Esophagus (tissue), 2 donors: ENCODE data around the gene GRXCR1. TPM values are rescaled to one million over a fixed set of nuclear protein-coding genes. Genes with fewer than 3 reads are reported as not detected.

Experiments
- H3K27ac ChIP-seq, 2 donors: one replicate each; pipeline ENCODE4 v1.5.1; 2013; ENCODE audit warnings: low read depth in 2 of 2, mild to moderate bottlenecking in 2 of 2, inconsistent platforms in 1 of 2, low read length in 1 of 2, moderate library complexity in 1 of 2
- H3K27me3 ChIP-seq, 2 donors: one replicate each; pipeline ENCODE4 v1.6.1; 2013; ENCODE audit warnings: low read length in 2 of 2, control low read depth in 1 of 2, mild to moderate bottlenecking in 1 of 2; ENCODE audit not compliant: insufficient read depth in 2 of 2, control insufficient read depth in 1 of 2
- H3K36me3 ChIP-seq, 2 donors: one replicate each; pipeline ENCODE4 v1.6.1; 2013; ENCODE audit warnings: low read length in 1 of 2; ENCODE audit not compliant: control insufficient read depth in 2 of 2, insufficient read depth in 2 of 2
- H3K4me1 ChIP-seq, 2 donors: one replicate each; pipeline ENCODE4 v1.6.1; 2013; ENCODE audit warnings: low read length in 1 of 2; ENCODE audit not compliant: control insufficient read depth in 2 of 2, insufficient read depth in 2 of 2
- H3K4me3 ChIP-seq, 2 donors: one replicate each; pipeline ENCODE4 v1.5.1; 2013; ENCODE audit warnings: low read length in 2 of 2, mild to moderate bottlenecking in 2 of 2, low read depth in 1 of 2, moderate library complexity in 1 of 2
- H3K9me3 ChIP-seq, 2 donors: one replicate each; pipeline ENCODE4 v1.6.1; 2013; ENCODE audit warnings: mild to moderate bottlenecking in 2 of 2, low read depth in 1 of 2, low read length in 1 of 2, moderate library complexity in 1 of 2; ENCODE audit not compliant: control insufficient read depth in 2 of 2, insufficient read depth in 1 of 2
- WGBS, 2 donors: extraction: QIAGEN DNeasy Blood & Tissue Kit; methylation state at CpG; one replicate each; pipeline ENCODE4 v1.1.7; 2013; 5-methylcytosine and 5-hydroxymethylcytosine counted together
- polyA plus RNA-seq, 2 donors: library from polyadenylated mRNA; stranded (reverse); fragments of 200-250 nt; gene quantifications; one replicate each; pipeline ENCODE4 v1.2.3, GENCODE V29; 2013
- donor health status: healthy with polysubstance abuse.
- donor health status: Bipolar disorder and iron deficiency.

GRXCR1 gene
- polyA plus RNA-seq, 2 donors, result not detected

GRCh38 chr4:42923431-42923830 lies 30.9 kb downstream of the GRXCR1 start:
- Histone ChIP-seq H3K27ac (no peak overlapping the region), H3K4me1 (no peaks in the 10 kb centered on the region), H3K9me3 (no peaks in the 10 kb centered on the region), H3K4me3 (no peak overlapping the region), H3K36me3 (no peaks in the 10 kb centered on the region), H3K27me3 (no peaks in the 10 kb centered on the region)

GRCh38 chr4:42925921-42926320 lies 33.4 kb downstream of the GRXCR1 start:
- Histone ChIP-seq H3K4me3 (no peak overlapping the region), H3K4me1 (no peaks in the 10 kb centered on the region), H3K27me3 (no peaks in the 10 kb centered on the region), H3K36me3 (no peaks in the 10 kb centered on the region), H3K9me3 (no peaks in the 10 kb centered on the region), H3K27ac (no peak overlapping the region)
- WGBS, 2 donors, result 52 to 55% methylated on average over 3 of the region's 3 CpGs

- no peaks in the 10 kb centered on the region for H3K27me3 ChIP-seq
- H3K4me1 ChIP-seq, result no peaks in the 10 kb centered on the region
- WGBS, 2 donors, result 49 to 56% methylated on average over 3 of the region's 3 CpGs
- H3K9me3 ChIP-seq, result no peaks in the 10 kb centered on the region
- no peak overlapping the region for H3K27ac ChIP-seq
- H3K36me3 ChIP-seq, result no peaks in the 10 kb centered on the region
- H3K4me3 ChIP-seq, result no peak overlapping the region
Measured at GRCh38 chr4:42927946-42928345, 35.4 kb downstream of the GRXCR1 start.

GRCh38 chr4:42928582-42928981 lies 36.1 kb downstream of the GRXCR1 start:
- H3K4me1 ChIP-seq, result no peaks in the 10 kb centered on the region
- no peaks in the 10 kb centered on the region for H3K27me3 ChIP-seq
- no peaks in the 10 kb centered on the region for H3K36me3 ChIP-seq
- H3K4me3 ChIP-seq, result no peak overlapping the region
- no peaks in the 10 kb centered on the region for H3K9me3 ChIP-seq
- H3K27ac ChIP-seq, result no peak overlapping the region

- no peaks in the 10 kb centered on the region for H3K36me3 ChIP-seq
- no peak overlapping the region for H3K4me3 ChIP-seq
- H3K4me1 ChIP-seq, result no peaks in the 10 kb centered on the region
- 59 to 71% methylated on average over 1 of the region's 1 CpG for WGBS, 2 donors
- no peak overlapping the region for H3K27ac ChIP-seq
- H3K27me3 ChIP-seq, result no peaks in the 10 kb centered on the region
- no peaks in the 10 kb centered on the region for H3K9me3 ChIP-seq
Measured at GRCh38 chr4:42942216-42942615, 49.7 kb downstream of the GRXCR1 start.

GRCh38 chr4:42945874-42946273 lies 53.4 kb downstream of the GRXCR1 start:
- H3K36me3 ChIP-seq, result no peaks in the 10 kb centered on the region
- 79 to 88% methylated on average over 2 of the region's 2 CpGs for WGBS, 2 donors
- no peaks in the 10 kb centered on the region for H3K4me1 ChIP-seq
- no peak overlapping the region for H3K4me3 ChIP-seq
- H3K9me3 ChIP-seq, result no peaks in the 10 kb centered on the region
- H3K27me3 ChIP-seq, result no peaks in the 10 kb centered on the region
- no peak overlapping the region for H3K27ac ChIP-seq

- Histone ChIP-seq H3K27ac (no peak overlapping the region), H3K27me3 (no peaks in the 10 kb centered on the region), H3K4me3 (no peak overlapping the region), H3K36me3 (no peaks in the 10 kb centered on the region), H3K9me3 (no peaks in the 10 kb centered on the region), H3K4me1 (no peaks in the 10 kb centered on the region)
- WGBS, 2 donors, result 63 to 65% methylated on average over 1 of the region's 1 CpG
Measured at GRCh38 chr4:42953321-42953720, 60.8 kb downstream of the GRXCR1 start.

- Histone ChIP-seq H3K4me3 (no peak overlapping the region), H3K27me3 (no peaks in the 10 kb centered on the region), H3K36me3 (no peaks in the 10 kb centered on the region), H3K4me1 (no peaks in the 10 kb centered on the region), H3K9me3 (no peaks in the 10 kb centered on the region), H3K27ac (no peak overlapping the region)
- WGBS, 2 donors, result 68 to 74% methylated on average over 10 of the region's 10 CpGs
Measured at GRCh38 chr4:42954963-42955669, 62.6 kb downstream of the GRXCR1 start.

GRCh38 chr4:42955746-42956505 lies 63.4 kb downstream of the GRXCR1 start:
- Histone ChIP-seq H3K9me3 (no peaks in the 10 kb centered on the region), H3K27me3 (no peaks in the 10 kb centered on the region), H3K4me1 (no peaks in the 10 kb centered on the region), H3K27ac (no peak overlapping the region), H3K4me3 (no peak overlapping the region), H3K36me3 (no peaks in the 10 kb centered on the region)
- WGBS, 2 donors, result 75 to 81% methylated on average over 5 of the region's 5 CpGs

- Histone ChIP-seq H3K27ac (no peak overlapping the region), H3K4me1 (no peaks in the 10 kb centered on the region), H3K36me3 (no peaks in the 10 kb centered on the region), H3K4me3 (no peak overlapping the region), H3K9me3 (no peaks in the 10 kb centered on the region), H3K27me3 (no peaks in the 10 kb centered on the region)
- WGBS, 2 donors, result 18% methylated on average over 2 of the region's 2 CpGs
Measured at GRCh38 chr4:42965326-42965725, 72.8 kb downstream of the GRXCR1 start.
